A549 (cell line): ENCODE measurements around the gene RPTOR. TPM values are rescaled to one million over a fixed set of nuclear protein-coding genes. Genes with fewer than 3 reads are reported as not detected.

Source experiments
- ATAC-seq, 2 experiments: fragments of 200-7000 bp in 1 of 2; fragments of >200 bp in 1 of 2; cut with Nextera tagmentation in 1 of 2; cut with Tn5 transposase in 1 of 2; 3 replicates each; pipeline versions ENCODE4 v1.8.0 to v1.9.1; 2018 to 2020; ENCODE audit warnings: mild to moderate bottlenecking in 1 of 2, moderate library complexity in 1 of 2
- CTCF ChIA-PET: fragments of 300-600 bp; sonication (Branson Sonifier 250); formaldehyde crosslinking; extraction: SDS; loops from one replicate; lab custom pipeline; 2021; ENCODE audit warnings: antibody characterized with exemption, inconsistent platforms; lab: Yijun Ruan, JAX
- POLR2A ChIA-PET: fragments of 350-600 bp; formaldehyde crosslinking; extraction: SDS; loops from one replicate; lab custom pipeline; 2021; ENCODE audit warnings: antibody characterized with exemption, inconsistent platforms; lab: Yijun Ruan, JAX
- DNase-seq, 2 experiments: peaks; one replicate each; pipeline versions ENCODE4 v3.0.0 to v3.0.0-alpha.2; 2011 to 2016; ENCODE audit warnings: low read depth in 1 of 2, low spot score in 1 of 2
- FAIRE-seq: peaks from 2 replicates; lab custom pipeline; 2011; peaks lifted over from hg19 to GRCh38; lab: Jason Lieb, UNC
- H3K27ac ChIP-seq, 2 experiments: fragments of >200 bp; sonication (Bioruptor Twin); formaldehyde crosslinking; 3 replicates each; pipeline ENCODE4 v1.5.1; 2016 to 2017
- H3K4me1 ChIP-seq: fragments of >200 bp; sonication (Bioruptor Twin); formaldehyde crosslinking; 3 replicates; pipeline ENCODE4 v1.6.1; 2016
- H3K4me2 ChIP-seq: fragments of >200 bp; sonication (Bioruptor Twin); formaldehyde crosslinking; 3 replicates; pipeline ENCODE4 v1.6.1; 2016
- H3K4me3 ChIP-seq: fragments of >200 bp; sonication (Bioruptor Twin); formaldehyde crosslinking; 3 replicates; pipeline ENCODE4 v1.5.1; 2016
- H3K9me3 ChIP-seq: fragments of >200 bp; sonication (Bioruptor Twin); formaldehyde crosslinking; 3 replicates; pipeline ENCODE4 v1.6.1; 2016
- ATOH8 ChIP-seq: fragments of 250-450 bp; sonication (Bioruptor Pico); IDR thresholded peaks from 2 replicates; pipeline ENCODE4 v1.5.0; 2020; ENCODE audit warnings: low read depth, mild to moderate bottlenecking, moderate library complexity
- BCL3 ChIP-seq: fragments of >200 bp; sonication (Bioruptor Twin); formaldehyde crosslinking; IDR thresholded peaks from 3 replicates; pipeline ENCODE4 v1.6.1; 2016
- CBX8 ChIP-seq: fragments of 200-600 bp; sonication (generic); IDR thresholded peaks from 2 replicates; pipeline ENCODE4 v1.6.1; 2016
- CTCF ChIP-seq: fragments of >200 bp; sonication (Bioruptor Twin); formaldehyde crosslinking; IDR thresholded peaks from 3 replicates; pipeline ENCODE4 v1.5.1; 2016
- EHMT2 ChIP-seq: fragments of 200-600 bp; sonication (generic); IDR thresholded peaks from 2 replicates; pipeline ENCODE4 v1.6.1; 2016; ENCODE audit warnings: antibody characterized with exemption, low read depth, mild to moderate bottlenecking, moderate library complexity
- FOXS1 ChIP-seq: fragments of 250-450 bp; sonication (Bioruptor Pico); IDR thresholded peaks from 2 replicates; pipeline ENCODE4 v1.5.0; 2020; ENCODE audit warnings: mild to moderate bottlenecking, moderate library complexity
- HDAC2 ChIP-seq: fragments of 200-600 bp; sonication (generic); IDR thresholded peaks from 2 replicates; pipeline ENCODE4 v1.6.1; 2016
- HEYL ChIP-seq: fragments of 250-450 bp; sonication (Bioruptor Pico); IDR thresholded peaks from 2 replicates; pipeline ENCODE4 v1.8.0; 2021; ENCODE audit warnings: mild to moderate bottlenecking, moderate library complexity
- HMGXB4 ChIP-seq: fragments of 250-450 bp; sonication (Bioruptor Pico); IDR thresholded peaks from 2 replicates; pipeline ENCODE4 v1.5.0; 2021; ENCODE audit warnings: mild to moderate bottlenecking, moderate library complexity, borderline replicate concordance
- HOXA7 ChIP-seq: fragments of 250-450 bp; sonication (Bioruptor Pico); IDR thresholded peaks from 2 replicates; pipeline ENCODE4 v1.5.0; 2020; ENCODE audit warnings: mild to moderate bottlenecking, moderate library complexity
- HOXB13 ChIP-seq: fragments of 250-450 bp; sonication (Bioruptor Pico); IDR thresholded peaks from 2 replicates; pipeline ENCODE4 v1.5.0; 2020; ENCODE audit warnings: low read depth, mild to moderate bottlenecking, moderate library complexity
- JUNB ChIP-seq: fragments of >200 bp; sonication (Bioruptor Twin); formaldehyde crosslinking; IDR thresholded peaks from 2 replicates; pipeline ENCODE4 v1.6.1; 2016
- MAZ ChIP-seq: fragments of 150-350 bp; IDR thresholded peaks from 2 replicates; pipeline ENCODE4 v1.6.1; 2014; ENCODE audit warnings: antibody characterized with exemption, low read depth, low read length, borderline replicate concordance
- NPAS2 ChIP-seq: fragments of 250-450 bp; sonication (Bioruptor Pico); IDR thresholded peaks from 2 replicates; pipeline ENCODE4 v1.8.0; 2022; ENCODE audit warnings: mild to moderate bottlenecking, moderate library complexity, borderline replicate concordance
- PHF8 ChIP-seq: fragments of 200-600 bp; sonication (generic); IDR thresholded peaks from 2 replicates; pipeline ENCODE4 v1.6.1; 2016; ENCODE audit warnings: low read depth, mild to moderate bottlenecking, antibody characterized with exemption, moderate library complexity, borderline replicate concordance
- POLR2A ChIP-seq: IDR thresholded peaks from 2 replicates; pipeline ENCODE4 v1.6.1; 2012; ENCODE audit warnings: mild to moderate bottlenecking, low read length
- RARB ChIP-seq: fragments of 250-450 bp; sonication (Bioruptor Pico); IDR thresholded peaks from 2 replicates; pipeline ENCODE4 v1.8.0; 2021; ENCODE audit warnings: mild to moderate bottlenecking, moderate library complexity
- RCOR1 ChIP-seq: fragments of 150-350 bp; IDR thresholded peaks from 2 replicates; pipeline ENCODE4 v1.6.1; 2014; ENCODE audit warnings: antibody characterized with exemption, low read length, low read depth
- RFX5 ChIP-seq: fragments of 450-650 bp; IDR thresholded peaks from 2 replicates; pipeline ENCODE4 v1.7.1; 2014; ENCODE audit warnings: antibody characterized with exemption, mild to moderate bottlenecking, moderate library complexity
- RNF2 ChIP-seq: fragments of 200-600 bp; sonication (generic); IDR thresholded peaks from 2 replicates; pipeline ENCODE4 v1.6.1; 2016; ENCODE audit warnings: low read depth, mild to moderate bottlenecking, antibody characterized with exemption, moderate library complexity, borderline replicate concordance
- SREBF2 ChIP-seq: fragments of 450-650 bp; IDR thresholded peaks from 2 replicates; pipeline ENCODE4 v1.6.1; 2014; ENCODE audit warnings: mild to moderate bottlenecking, moderate library complexity
- USF2 ChIP-seq: fragments of 450-650 bp; IDR thresholded peaks from 2 replicates; pipeline ENCODE4 v1.6.1; 2014; ENCODE audit warnings: antibody characterized with exemption
- ZC3H11A ChIP-seq: fragments of 450-650 bp; IDR thresholded peaks from 2 replicates; pipeline ENCODE4 v1.6.1; 2014; ENCODE audit warnings: antibody characterized with exemption, mild to moderate bottlenecking
- ZFP36 ChIP-seq: fragments of 450-650 bp; IDR thresholded peaks from 2 replicates; pipeline ENCODE4 v1.6.1; 2014; ENCODE audit warnings: borderline replicate concordance; ENCODE audit not compliant: partially characterized antibody
- ZSCAN20 ChIP-seq: fragments of 250-450 bp; sonication (Bioruptor Pico); IDR thresholded peaks from 2 replicates; pipeline ENCODE4 v1.8.0; 2022; ENCODE audit warnings: mild to moderate bottlenecking, moderate library complexity
- WGBS: methylation state at CpG from one replicate; pipeline ENCODE4 v1.1.6; 2017; ENCODE audit errors: missing lambda C conversion rate; 5-methylcytosine and 5-hydroxymethylcytosine counted together
- polyA plus RNA-seq, 4 experiments: library from polyadenylated mRNA; depleted of rRNA in 3 of 4; stranded (reverse); fragments of >200 nt; fragmentation: RNase III in 1 of 4; extraction: RNeasy Plus Mini Kit Qiagen cat#74134 plus additional on column Dnase treatment in 1 of 4; gene quantifications; 2 replicates in 3 of 4; 3 replicates in 1 of 4; pipeline ENCODE4 v1.2.3, GENCODE V29; 2011 to 2017

Gene RPTOR
- polyA plus RNA-seq, 2 of the 4 experiments (the other 2 are of a cell fraction), result 10.8 to 27.1 TPM

- no peaks in the 10 kb centered on the region for H3K9me3 ChIP-seq
- WGBS, result 95% methylated on average over 17 of the region's 17 CpGs
- TF ChIP-seq RCOR1 (no peak), HMGXB4 (no peak), BCL3 (no peak), HDAC2 (no peak), CTCF (no peak), HOXA7 (CRISPR knock-in tag) (no peak), RFX5 (no peak), USF2 (no peak), ATOH8 (CRISPR knock-in tag) (no peak), POLR2A (no peak), JUNB (no peak), ZC3H11A (no peak), HEYL (no peak), HOXB13 (no peak), FOXS1 (CRISPR knock-in tag) (no peak), ZFP36 (no peak), NPAS2 (CRISPR knock-in tag) (no peak), SREBF2 (no peak)
- ATAC-seq (no peak), FAIRE-seq (no peak), DNase-seq (no peak)
- H3K27ac ChIP-seq, result no peak overlapping the region
- H3K4me1 ChIP-seq, result no peaks in the 10 kb centered on the region
- H3K4me2 ChIP-seq, result no peak overlapping the region
- ChIA-PET POLR2A (no interaction called here), CTCF (no interaction called here)
- H3K4me3 ChIP-seq, result no peak overlapping the region
These were observed 401.1 kb downstream of the RPTOR start for GRCh38 chr17:80945736-80946135.

- no peak for TF ChIP-seq RCOR1
- TF ChIP-seq RNF2, result no peak
- TF ChIP-seq RFX5, result no peak
- TF ChIP-seq CBX8, result no peak
- TF ChIP-seq ATOH8 (CRISPR knock-in tag), result no peak
- no peak for TF ChIP-seq RARB (CRISPR knock-in tag)
- TF ChIP-seq HEYL, result no peak
- TF ChIP-seq ZSCAN20, result no peak
- TF ChIP-seq JUNB, result no peak
- TF ChIP-seq EHMT2, result no peak
- TF ChIP-seq ZFP36, result no peak
- no peak for TF ChIP-seq PHF8
- no peak for TF ChIP-seq POLR2A
- no peak for TF ChIP-seq MAZ
- CTCF ChIA-PET, result interaction anchor here (1.0 kb wide), 1 partner anchor 21 kb away, joined by 3 read pairs; no protein-coding TSS in a partner anchor
- ATAC-seq (no peak), FAIRE-seq (no peak), DNase-seq (no peak)
- 91% methylated on average over 8 of the region's 8 CpGs for WGBS
- no peaks in the 10 kb centered on the region for H3K4me1 ChIP-seq
- POLR2A ChIA-PET, result no interaction called here
- H3K9me3 ChIP-seq, result no peaks in the 10 kb centered on the region
- no peak overlapping the region for H3K4me2 ChIP-seq
- no peak overlapping the region for H3K4me3 ChIP-seq
- H3K27ac ChIP-seq, result no peak overlapping the region
These were observed 401.8 kb downstream of the RPTOR start for GRCh38 chr17:80946449-80946848.
